ENCODE data around the gene PACSIN1.

DNA sequence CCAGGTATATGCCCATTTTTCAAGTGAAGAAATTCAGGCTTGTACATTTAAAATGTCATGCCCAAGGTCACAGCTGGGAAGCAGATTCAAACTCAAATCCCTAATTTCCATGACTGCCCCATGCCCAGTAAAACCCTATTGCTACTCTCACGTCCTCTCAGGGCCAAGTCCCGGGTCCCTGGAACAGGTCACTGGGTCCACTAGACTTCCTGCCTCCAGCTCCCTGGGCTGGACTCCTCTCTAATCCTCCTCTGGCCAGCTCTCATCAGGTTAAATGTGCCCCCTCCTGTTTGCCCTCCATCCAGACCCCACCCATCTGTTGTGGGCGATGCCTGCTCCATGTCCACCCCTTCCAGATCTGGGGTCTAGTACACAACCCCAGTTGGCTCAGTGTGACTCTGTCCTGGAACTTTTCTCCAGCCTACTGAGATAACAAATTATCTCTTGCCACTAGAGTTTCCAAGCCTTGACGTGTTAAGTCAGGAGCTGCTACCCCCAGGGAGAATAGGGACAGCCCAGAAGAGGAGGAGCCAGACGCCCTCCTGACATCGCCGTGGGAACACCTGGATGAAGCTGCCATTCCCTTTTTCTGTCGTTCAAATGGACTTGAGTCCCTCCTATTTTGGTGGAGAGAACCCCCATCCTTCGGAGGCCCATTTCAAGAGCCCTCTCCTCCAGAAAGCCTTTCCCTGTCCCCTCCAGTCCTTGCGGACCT lies 93.9 kb downstream of the PACSIN1 start:
- TF ChIP-seq CTCF (IDR thresholded peaks at IDR 0.05; ENCODE audit: low read depth, low read length, missing input control) (no peak), RAD21 (IDR thresholded peaks at IDR 0.05) (no peak), YY1 (IDR thresholded peaks at IDR 0.05) (no peak), JUND (IDR thresholded peaks at IDR 0.05) (no peak), SP1 (IDR thresholded peaks at IDR 0.05) (no peak), GABPA (IDR thresholded peaks at IDR 0.05 in 1 of 2, conservative IDR thresholded peaks at IDR 0.05 in 1 of 2) (no peak), RXRA (IDR thresholded peaks at IDR 0.05) (no peak), EGR1 (IDR thresholded peaks at IDR 0.05; ENCODE audit: low read depth in 2 of 2) (no peak)
- TF ChIP-seq, protein P1, sequence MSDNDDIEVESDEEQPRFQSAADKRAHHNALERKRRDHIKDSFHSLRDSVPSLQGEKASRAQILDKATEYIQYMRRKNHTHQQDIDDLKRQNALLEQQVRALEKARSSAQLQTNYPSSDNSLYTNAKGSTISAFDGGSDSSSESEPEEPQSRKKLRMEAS (IDR thresholded peaks at IDR 0.05) = no peak
- TF ChIP-seq, protein P2, sequence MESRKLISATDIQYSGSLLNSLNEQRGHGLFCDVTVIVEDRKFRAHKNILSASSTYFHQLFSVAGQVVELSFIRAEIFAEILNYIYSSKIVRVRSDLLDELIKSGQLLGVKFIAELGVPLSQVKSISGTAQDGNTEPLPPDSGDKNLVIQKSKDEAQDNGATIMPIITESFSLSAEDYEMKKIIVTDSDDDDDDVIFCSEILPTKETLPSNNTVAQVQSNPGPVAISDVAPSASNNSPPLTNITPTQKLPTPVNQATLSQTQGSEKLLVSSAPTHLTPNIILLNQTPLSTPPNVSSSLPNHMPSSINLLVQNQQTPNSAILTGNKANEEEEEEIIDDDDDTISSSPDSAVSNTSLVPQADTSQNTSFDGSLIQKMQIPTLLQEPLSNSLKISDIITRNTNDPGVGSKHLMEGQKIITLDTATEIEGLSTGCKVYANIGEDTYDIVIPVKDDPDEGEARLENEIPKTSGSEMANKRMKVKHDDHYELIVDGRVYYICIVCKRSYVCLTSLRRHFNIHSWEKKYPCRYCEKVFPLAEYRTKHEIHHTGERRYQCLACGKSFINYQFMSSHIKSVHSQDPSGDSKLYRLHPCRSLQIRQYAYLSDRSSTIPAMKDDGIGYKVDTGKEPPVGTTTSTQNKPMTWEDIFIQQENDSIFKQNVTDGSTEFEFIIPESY (IDR thresholded peaks at IDR 0.05) = no peak
- TF ChIP-seq, protein P3, sequence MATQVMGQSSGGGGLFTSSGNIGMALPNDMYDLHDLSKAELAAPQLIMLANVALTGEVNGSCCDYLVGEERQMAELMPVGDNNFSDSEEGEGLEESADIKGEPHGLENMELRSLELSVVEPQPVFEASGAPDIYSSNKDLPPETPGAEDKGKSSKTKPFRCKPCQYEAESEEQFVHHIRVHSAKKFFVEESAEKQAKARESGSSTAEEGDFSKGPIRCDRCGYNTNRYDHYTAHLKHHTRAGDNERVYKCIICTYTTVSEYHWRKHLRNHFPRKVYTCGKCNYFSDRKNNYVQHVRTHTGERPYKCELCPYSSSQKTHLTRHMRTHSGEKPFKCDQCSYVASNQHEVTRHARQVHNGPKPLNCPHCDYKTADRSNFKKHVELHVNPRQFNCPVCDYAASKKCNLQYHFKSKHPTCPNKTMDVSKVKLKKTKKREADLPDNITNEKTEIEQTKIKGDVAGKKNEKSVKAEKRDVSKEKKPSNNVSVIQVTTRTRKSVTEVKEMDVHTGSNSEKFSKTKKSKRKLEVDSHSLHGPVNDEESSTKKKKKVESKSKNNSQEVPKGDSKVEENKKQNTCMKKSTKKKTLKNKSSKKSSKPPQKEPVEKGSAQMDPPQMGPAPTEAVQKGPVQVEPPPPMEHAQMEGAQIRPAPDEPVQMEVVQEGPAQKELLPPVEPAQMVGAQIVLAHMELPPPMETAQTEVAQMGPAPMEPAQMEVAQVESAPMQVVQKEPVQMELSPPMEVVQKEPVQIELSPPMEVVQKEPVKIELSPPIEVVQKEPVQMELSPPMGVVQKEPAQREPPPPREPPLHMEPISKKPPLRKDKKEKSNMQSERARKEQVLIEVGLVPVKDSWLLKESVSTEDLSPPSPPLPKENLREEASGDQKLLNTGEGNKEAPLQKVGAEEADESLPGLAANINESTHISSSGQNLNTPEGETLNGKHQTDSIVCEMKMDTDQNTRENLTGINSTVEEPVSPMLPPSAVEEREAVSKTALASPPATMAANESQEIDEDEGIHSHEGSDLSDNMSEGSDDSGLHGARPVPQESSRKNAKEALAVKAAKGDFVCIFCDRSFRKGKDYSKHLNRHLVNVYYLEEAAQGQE (IDR thresholded peaks at IDR 0.05) = no peak
